HepG2 (cell line): ENCODE data around the gene SIRT7. TPM values are rescaled to one million over a fixed set of nuclear protein-coding genes. Genes with fewer than 3 reads are reported as not detected.

ENCODE experiments used
- BHLHE40 ChIP-seq: IDR thresholded peaks from 2 replicates; pipeline ENCODE4 v1.6.1; 2011; ENCODE audit warnings: low read length, improper control_type of control experiment
- DRAP1 ChIP-seq: IDR thresholded peaks from 2 replicates; pipeline ENCODE4 v1.6.1; 2016; ENCODE audit warnings: missing genetic modification reagents, missing compliant biosample characterization
- GTF2F1 ChIP-seq: fragments of 150-350 bp; IDR thresholded peaks from 2 replicates; pipeline ENCODE4 v1.6.1; 2014; ENCODE audit warnings: low read length
- KDM2A ChIP-seq: sonication (generic); formaldehyde crosslinking; IDR thresholded peaks from 2 replicates; pipeline ENCODE4 v1.4.0; 2020; ENCODE audit warnings: low read depth, missing genetic modification reagents, borderline replicate concordance
- KDM5A ChIP-seq: fragments of 200-600 bp; sonication (generic); IDR thresholded peaks from 2 replicates; pipeline ENCODE4 v1.7.0; 2018; ENCODE audit warnings: antibody characterized with exemption, mild to moderate bottlenecking, low read length, borderline replicate concordance
- KLF16 ChIP-seq, 2 experiments: sonication (generic) in 1 of 2; formaldehyde crosslinking in 1 of 2; IDR thresholded peaks; 2 replicates each; pipeline versions ENCODE4 v1.6.1 to v1.8.0; 2016 to 2023; ENCODE audit warnings: missing genetic modification reagents in 2 of 2, missing compliant biosample characterization in 1 of 2
- KMT2A ChIP-seq: sonication (generic); formaldehyde crosslinking; IDR thresholded peaks from 2 replicates; pipeline ENCODE4 v1.4.0; 2020; ENCODE audit warnings: missing genetic modification reagents
- MED13 ChIP-seq: sonication (generic); formaldehyde crosslinking; IDR thresholded peaks from 2 replicates; pipeline ENCODE4 v1.5.0; 2020; ENCODE audit warnings: missing genetic modification reagents
- NFYC ChIP-seq: IDR thresholded peaks from 2 replicates; pipeline ENCODE4 v1.6.1; 2016; ENCODE audit warnings: missing genetic modification reagents, missing compliant biosample characterization
- NONO ChIP-seq, 2 experiments: fragments of 450-650 bp in 1 of 2; sonication (generic) in 1 of 2; formaldehyde crosslinking in 1 of 2; IDR thresholded peaks in 1 of 2; conservative IDR thresholded peaks in 1 of 2; 2 replicates each; pipeline versions ENCODE4 v1.6.1 to v1.8.0; 2017 to 2022; ENCODE audit warnings: mild to moderate bottlenecking in 1 of 2, missing genetic modification reagents in 1 of 2, moderate library complexity in 1 of 2
- PATZ1 ChIP-seq: sonication (generic); formaldehyde crosslinking; IDR thresholded peaks from 2 replicates; pipeline ENCODE4 v1.4.0; 2020; ENCODE audit warnings: missing genetic modification reagents
- POLR2A ChIP-seq, 2 experiments: IDR thresholded peaks; 2 replicates each; pipeline ENCODE4 v1.6.1; 2011; ENCODE audit warnings: low read depth in 2 of 2, low read length in 2 of 2, mild to moderate bottlenecking in 1 of 2, moderate library complexity in 1 of 2; ENCODE audit not compliant: insufficient read depth in 1 of 2
- RARA ChIP-seq: IDR thresholded peaks from 2 replicates; pipeline ENCODE4 v1.6.1; 2016; ENCODE audit warnings: missing genetic modification reagents, missing compliant biosample characterization
- RBM22 ChIP-seq: fragments of 200-400 bp; formaldehyde crosslinking; optimal IDR thresholded peaks from 2 replicates; pipeline ENCODE3; 2017; ENCODE audit warnings: mild to moderate bottlenecking, low read length, moderate library complexity
- SAP130 ChIP-seq: IDR thresholded peaks from 2 replicates; pipeline ENCODE4 v1.6.1; 2016; ENCODE audit warnings: low read depth
- SKIL ChIP-seq: sonication (generic); formaldehyde crosslinking; IDR thresholded peaks from 2 replicates; pipeline ENCODE4 v1.8.0; 2022; ENCODE audit warnings: missing genetic modification reagents, mild to moderate bottlenecking, moderate library complexity, borderline replicate concordance
- SNAPC5 ChIP-seq: sonication (generic); formaldehyde crosslinking; IDR thresholded peaks from 2 replicates; pipeline ENCODE4 v1.8.1; 2023; ENCODE audit warnings: mild to moderate bottlenecking, missing genetic modification reagents, borderline replicate concordance
- SP1 ChIP-seq, 2 experiments: fragments of 450-650 bp in 1 of 2; sonication (generic) in 1 of 2; formaldehyde crosslinking in 1 of 2; IDR thresholded peaks; 2 replicates each; pipeline versions ENCODE4 v1.4.0 to v1.6.1; 2016 to 2020; ENCODE audit warnings: missing genetic modification reagents in 1 of 2
- TFAP4 ChIP-seq: sonication (generic); IDR thresholded peaks from 2 replicates; pipeline ENCODE4 v1.6.1; 2016; ENCODE audit warnings: low read depth, borderline replicate concordance
- ZNF296 ChIP-seq: sonication (generic); formaldehyde crosslinking; conservative IDR thresholded peaks from 2 replicates; pipeline ENCODE4 v1.5.0; 2020; ENCODE audit warnings: mild to moderate bottlenecking, missing genetic modification reagents
- ZNF33A ChIP-seq: sonication (generic); formaldehyde crosslinking; IDR thresholded peaks from 2 replicates; pipeline ENCODE4 v1.5.1; 2020; ENCODE audit warnings: missing genetic modification reagents, mild to moderate bottlenecking, moderate library complexity, borderline replicate concordance
- ZNF768 ChIP-seq: sonication (generic); formaldehyde crosslinking; IDR thresholded peaks from 2 replicates; pipeline ENCODE4 v1.4.0; 2020; ENCODE audit warnings: missing genetic modification reagents
- polyA plus RNA-seq, 8 experiments: library from polyadenylated mRNA; depleted of rRNA in 3 of 8; stranded (reverse) in 7 of 8; unstranded in 1 of 8; fragments of >200 nt; fragmentation: Illumina TruSeq in 4 of 8; extraction: Trizol in 4 of 8; gene quantifications; 2 replicates each; pipeline versions ENCODE4 v1.2.1 to v1.2.3, GENCODE V29; 2011 to 2016; ENCODE audit warnings: low read depth in 4 of 8, missing spikeins in 1 of 8, mixed read lengths in 1 of 8; ENCODE audit not compliant: insufficient read depth in 1 of 8
- total RNA-seq, 5 experiments: library from RNA; depleted of rRNA; stranded (reverse); fragments of >200 nt; fragmentation: Illumina TruSeq; extraction: Trizol; gene quantifications; 2 replicates each; pipeline ENCODE4 v1.2.3, GENCODE V29; 2016; ENCODE audit warnings: low read depth in 1 of 5
- TF ChIP-seq, protein P1 (sequence below): sonication (generic); formaldehyde crosslinking; IDR thresholded peaks from 2 replicates; pipeline ENCODE4 v1.8.0; 2022; ENCODE audit warnings: low read depth, missing genetic modification reagents

Gene SIRT7
- total and polyA plus RNA-seq, 2 of the 13 experiments (the other 11 are each of a cell fraction or from before 2014, with no cell fraction given): 8.3 to 24.8 TPM

GRCh38 chr17:81911277-81911961 lies 6.6 kb downstream of the SIRT7 start, which contains the start of gene PCYT2 (continued):
- TF ChIP-seq KDM2A (peak; percentile 87), KLF16 (CRISPR knock-in tag; IDR thresholded peaks at IDR 0.05) (peak in 1 of 2 experiments; percentile 56; a peak in 1 of 4 replicates), RBM22 (peak; percentile 18), ZNF768 (CRISPR knock-in tag) (no peak), BHLHE40 (0 out of 2 replicates have a peak, but pooled peaks have one; percentile 43), RARA (CRISPR knock-in tag) (0 out of 2 replicates have a peak, but pooled peaks have one; percentile 11), ZNF33A (CRISPR knock-in tag) (no peak), TFAP4 (peak; percentile 73; the same call in 1 of the 2 replicates), KDM5A (peak; percentile 63; the same call in 1 of the 2 replicates), PATZ1 (peak; percentile 34; the same call in 1 of the 2 replicates), SP1 (IDR thresholded peaks at IDR 0.05) (no peak), SP1 (CRISPR knock-in tag; IDR thresholded peaks at IDR 0.05) (peak; percentile 87), NONO (IDR thresholded peaks at IDR 0.05) (no peak), NONO (CRISPR knock-in tag; conservative IDR thresholded peaks at IDR 0.05) (no peak), DRAP1 (CRISPR knock-in tag) (peak; percentile 66), SNAPC5 (CRISPR knock-in tag) (no peak), GTF2F1 (no peak), ZNF296 (CRISPR knock-in tag) (no peak), SAP130 (CRISPR knock-in tag) (peak; percentile 82), MED13 (CRISPR knock-in tag) (0 out of 2 replicates have a peak, but pooled peaks have one; percentile 40), KMT2A (CRISPR knock-in tag) (peak; percentile 54; the same call in 1 of the 2 replicates), NFYC (CRISPR knock-in tag) (peak; percentile 76), POLR2A (IDR thresholded peaks at IDR 0.05; ENCODE audit: insufficient read depth in 1 of 2, low read depth in 2 of 2, low read length in 2 of 2) (peak in 1 of 2 experiments; percentile 30; a peak in 1 of 4 replicates), SKIL (CRISPR knock-in tag) (no peak)
- TF ChIP-seq, protein P1, sequence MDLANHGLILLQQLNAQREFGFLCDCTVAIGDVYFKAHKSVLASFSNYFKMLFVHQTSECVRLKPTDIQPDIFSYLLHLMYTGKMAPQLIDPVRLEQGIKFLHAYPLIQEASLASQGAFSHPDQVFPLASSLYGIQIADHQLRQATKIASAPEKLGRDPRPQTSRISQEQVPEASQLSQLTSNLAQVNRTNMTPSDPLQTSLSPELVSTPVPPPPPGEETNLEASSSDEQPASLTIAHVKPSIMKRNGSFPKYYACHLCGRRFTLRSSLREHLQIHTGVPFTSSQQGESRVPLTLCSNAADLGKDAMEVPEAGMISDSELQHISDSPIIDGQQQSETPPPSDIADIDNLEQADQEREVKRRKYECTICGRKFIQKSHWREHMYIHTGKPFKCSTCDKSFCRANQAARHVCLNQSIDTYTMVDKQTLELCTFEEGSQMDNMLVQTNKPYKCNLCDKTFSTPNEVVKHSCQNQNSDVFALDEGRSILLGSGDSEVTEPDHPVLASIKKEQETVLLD (CRISPR knock-in tag): peak; percentile 47; the same call in 1 of the 2 replicates
